ENCODE measurements around the gene CUL4A.
"Not testable (repeated sequence)": the region's sequence is repeated elsewhere in the genome, so short reads cannot be mapped to it uniquely, and the experiment has no call there.

CUL4A gene

GRCh38 chr13:113233101-113233500, 23.7 kb downstream of the CUL4A start:
- in situ Hi-C loops (cut with MboI; ENCODE audit: low sequenced_read_pairs): no loop called here

GRCh38 chr13:113238536-113238935, 29.1 kb downstream of the CUL4A start:
- in situ Hi-C loops (cut with MboI; ENCODE audit: low sequenced_read_pairs): no loop called here

- in situ Hi-C loops (cut with MboI; ENCODE audit: low sequenced_read_pairs): no loop called here
Observed at GRCh38 chr13:113239357-113239756, 29.9 kb downstream of the CUL4A start.

- in situ Hi-C loops (cut with MboI; ENCODE audit: low sequenced_read_pairs): no loop called here
Observed at GRCh38 chr13:113239986-113240385, 30.6 kb downstream of the CUL4A start.

GRCh38 chr13:113241623-113242022, 32.2 kb downstream of the CUL4A start:
- in situ Hi-C loops (cut with MboI; ENCODE audit: low sequenced_read_pairs): not testable (repeated sequence)

GRCh38 chr13:113243847-113244246, 34.4 kb downstream of the CUL4A start:
- in situ Hi-C loops (cut with MboI; ENCODE audit: low sequenced_read_pairs): no loop called here

GRCh38 chr13:113245849-113246796, 36.7 kb downstream of the CUL4A start:
- in situ Hi-C loops (cut with MboI; ENCODE audit: low sequenced_read_pairs): no loop called here

GRCh38 chr13:113252516-113253095, 43.2 kb downstream of the CUL4A start:
- in situ Hi-C loops (cut with MboI; ENCODE audit: low sequenced_read_pairs): no loop called here

GRCh38 chr13:113257908-113258307, 48.5 kb downstream of the CUL4A start:
- in situ Hi-C loops (cut with MboI; ENCODE audit: low sequenced_read_pairs): not testable (repeated sequence)

- in situ Hi-C loops (cut with MboI; ENCODE audit: low sequenced_read_pairs): no loop called here
Observed at GRCh38 chr13:113258321-113259054, 49.1 kb downstream of the CUL4A start.

- in situ Hi-C loops (cut with MboI; ENCODE audit: low sequenced_read_pairs): no loop called here
Observed at GRCh38 chr13:113260996-113261395, 51.6 kb downstream of the CUL4A start.

- in situ Hi-C loops (cut with MboI; ENCODE audit: low sequenced_read_pairs): not testable (repeated sequence)
Observed at GRCh38 chr13:113263016-113263415, 53.6 kb downstream of the CUL4A start.

GRCh38 chr13:113267642-113268405, 58.4 kb downstream of the CUL4A start:
- in situ Hi-C loops (cut with MboI; ENCODE audit: low sequenced_read_pairs): no loop called here

GRCh38 chr13:113272031-113272430, 62.6 kb downstream of the CUL4A start:
- in situ Hi-C loops (cut with MboI; ENCODE audit: low sequenced_read_pairs): no loop called here

GRCh38 chr13:113272701-113273181, 63.3 kb downstream of the CUL4A start:
- in situ Hi-C loops (cut with MboI; ENCODE audit: low sequenced_read_pairs): no loop called here

GRCh38 chr13:113273321-113273720, 63.9 kb downstream of the CUL4A start:
- in situ Hi-C loops (cut with MboI; ENCODE audit: low sequenced_read_pairs): no loop called here

- in situ Hi-C loops (cut with MboI; ENCODE audit: low sequenced_read_pairs): no loop called here
Observed at GRCh38 chr13:113273851-113274590, 64.6 kb downstream of the CUL4A start.

- in situ Hi-C loops (cut with MboI; ENCODE audit: low sequenced_read_pairs): no loop called here
Observed at GRCh38 chr13:113274721-113275120, 65.3 kb downstream of the CUL4A start.

- in situ Hi-C loops (cut with MboI; ENCODE audit: low sequenced_read_pairs): no loop called here
Observed at GRCh38 chr13:113275387-113275786, 66.0 kb downstream of the CUL4A start.

- in situ Hi-C loops (cut with MboI; ENCODE audit: low sequenced_read_pairs): no loop called here
Observed at GRCh38 chr13:113280126-113280525, 70.7 kb downstream of the CUL4A start.
